A549 (cell line): ENCODE data around the gene PGA3.
"Not testable (repeated sequence)": the region's sequence is repeated elsewhere in the genome, so short reads cannot be mapped to it uniquely, and the experiment has no call there.

Experiments used
- BHLHE40 ChIP-seq: IDR thresholded peaks from 2 replicates; pipeline ENCODE4 v1.6.1; 2012; ENCODE audit warnings: low read depth, low read length, inconsistent platforms
- CEBPB ChIP-seq, 2 experiments: fragments of >200 bp in 1 of 2; sonication (Bioruptor Twin) in 1 of 2; formaldehyde crosslinking in 1 of 2; IDR thresholded peaks; 2 replicates each; pipeline ENCODE4 v1.6.1; 2012 to 2016
- CHD4 ChIP-seq: fragments of 200-600 bp; sonication (generic); IDR thresholded peaks from 2 replicates; pipeline ENCODE4 v1.6.1; 2016; ENCODE audit warnings: antibody characterized with exemption, mild to moderate bottlenecking, borderline replicate concordance
- CTCF ChIP-seq: fragments of >200 bp; sonication (Bioruptor Twin); formaldehyde crosslinking; IDR thresholded peaks from 3 replicates; pipeline ENCODE4 v1.5.1; 2016
- MAX ChIP-seq: IDR thresholded peaks from 2 replicates; pipeline ENCODE4 v1.6.1; 2012
- MAZ ChIP-seq: fragments of 150-350 bp; IDR thresholded peaks from 2 replicates; pipeline ENCODE4 v1.6.1; 2014; ENCODE audit warnings: antibody characterized with exemption, low read depth, low read length, borderline replicate concordance
- MYC ChIP-seq: IDR thresholded peaks from 2 replicates; pipeline ENCODE4 v1.6.1; 2012; ENCODE audit warnings: mild to moderate bottlenecking, inconsistent platforms, low read length, improper control_type of control experiment, borderline replicate concordance
- POLR2A ChIP-seq: IDR thresholded peaks from 2 replicates; pipeline ENCODE4 v1.6.1; 2012; ENCODE audit warnings: mild to moderate bottlenecking, low read length
- RAD21 ChIP-seq, 2 experiments: fragments of >200 bp in 1 of 2; sonication (Bioruptor Twin) in 1 of 2; formaldehyde crosslinking in 1 of 2; IDR thresholded peaks in 1 of 2; conservative IDR thresholded peaks in 1 of 2; 2 replicates in 1 of 2; 3 replicates in 1 of 2; pipeline ENCODE4 v1.6.1; 2012 to 2018; ENCODE audit warnings: inconsistent platforms in 1 of 2
- RFX5 ChIP-seq: fragments of 450-650 bp; IDR thresholded peaks from 2 replicates; pipeline ENCODE4 v1.7.1; 2014; ENCODE audit warnings: antibody characterized with exemption, mild to moderate bottlenecking, moderate library complexity
- SMC3 ChIP-seq: fragments of >200 bp; sonication (Bioruptor Twin); formaldehyde crosslinking; IDR thresholded peaks from 3 replicates; pipeline ENCODE4 v1.6.1; 2018; ENCODE audit warnings: inconsistent platforms
- USF2 ChIP-seq: fragments of 450-650 bp; IDR thresholded peaks from 2 replicates; pipeline ENCODE4 v1.6.1; 2014; ENCODE audit warnings: antibody characterized with exemption
- TF ChIP-seq, protein P1 (sequence below): IDR thresholded peaks from 2 replicates; pipeline ENCODE4 v1.6.1; 2012; ENCODE audit warnings: low read depth, borderline replicate concordance
- TF ChIP-seq, protein P2 (sequence below): IDR thresholded peaks from 2 replicates; pipeline ENCODE4 v1.6.1; 2012

DNA sequence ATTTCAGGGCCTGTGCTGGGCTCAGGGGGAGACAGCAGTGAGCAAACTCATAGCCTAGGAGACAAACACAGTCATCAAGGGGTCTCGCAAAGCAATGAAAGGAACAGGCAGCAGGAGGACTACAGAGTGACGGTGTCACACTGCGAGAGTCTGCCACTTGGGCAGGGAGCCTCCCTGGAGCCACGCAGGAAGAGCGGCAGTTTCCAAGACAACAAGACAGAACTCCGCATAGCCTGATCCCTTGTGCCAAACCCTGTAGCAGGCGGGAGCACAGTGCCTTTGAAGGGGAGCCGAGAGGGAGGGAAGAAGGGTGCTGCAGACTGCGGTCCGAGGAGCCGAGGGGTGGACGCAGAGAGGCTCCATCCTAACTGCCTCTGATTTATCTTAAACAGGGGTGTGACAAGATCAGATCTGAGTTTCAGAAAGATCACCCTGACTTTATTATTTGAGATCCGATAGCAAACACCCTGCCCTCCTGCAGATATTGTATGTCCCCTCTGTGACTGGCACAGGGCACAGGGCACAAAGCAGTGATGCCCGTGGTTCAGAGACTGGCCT, 1.3 kb downstream of the PGA3 start:
- TF ChIP-seq, protein P1, sequence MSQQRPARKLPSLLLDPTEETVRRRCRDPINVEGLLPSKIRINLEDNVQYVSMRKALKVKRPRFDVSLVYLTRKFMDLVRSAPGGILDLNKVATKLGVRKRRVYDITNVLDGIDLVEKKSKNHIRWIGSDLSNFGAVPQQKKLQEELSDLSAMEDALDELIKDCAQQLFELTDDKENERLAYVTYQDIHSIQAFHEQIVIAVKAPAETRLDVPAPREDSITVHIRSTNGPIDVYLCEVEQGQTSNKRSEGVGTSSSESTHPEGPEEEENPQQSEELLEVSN = not testable (repeated sequence)
- TF ChIP-seq CTCF; POLR2A; RAD21 (conservative IDR thresholded peaks at IDR 0.05 in 1 of 2, IDR thresholded peaks at IDR 0.05 in 1 of 2); SMC3; MAZ; MYC; CEBPB (IDR thresholded peaks at IDR 0.05); RFX5; BHLHE40; CHD4; USF2; MAX: not testable (repeated sequence)
- TF ChIP-seq, protein P2, sequence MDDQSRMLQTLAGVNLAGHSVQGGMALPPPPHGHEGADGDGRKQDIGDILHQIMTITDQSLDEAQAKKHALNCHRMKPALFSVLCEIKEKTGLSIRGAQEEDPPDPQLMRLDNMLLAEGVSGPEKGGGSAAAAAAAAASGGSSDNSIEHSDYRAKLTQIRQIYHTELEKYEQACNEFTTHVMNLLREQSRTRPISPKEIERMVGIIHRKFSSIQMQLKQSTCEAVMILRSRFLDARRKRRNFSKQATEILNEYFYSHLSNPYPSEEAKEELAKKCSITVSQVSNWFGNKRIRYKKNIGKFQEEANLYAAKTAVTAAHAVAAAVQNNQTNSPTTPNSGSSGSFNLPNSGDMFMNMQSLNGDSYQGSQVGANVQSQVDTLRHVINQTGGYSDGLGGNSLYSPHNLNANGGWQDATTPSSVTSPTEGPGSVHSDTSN = not testable (repeated sequence)
